ENCODE data around the gene IGFBP4.

- TF ChIP-seq POLR2A (IDR thresholded peaks at IDR 0.05) (no peak), CTCF (IDR thresholded peaks at IDR 0.05) (no peak)
These were observed 5.0 kb downstream of the IGFBP4 start for GRCh38 chr17:40448213-40448638.

All from testis (tissue), 2 donors.